HG02885 (cell line): ENCODE measurements around the gene EGR1.
"Not testable (repeated sequence)": the region's sequence is repeated elsewhere in the genome, so short reads cannot be mapped to it uniquely, and the experiment has no call there.

Experiments
- ATAC-seq: cut with Tn5 transposase; IDR thresholded peaks from one replicate; pipeline ENCODE4 v1.9.1; 2021; ENCODE audit warnings: mild to moderate bottlenecking; ENCODE audit not compliant: unreplicated experiment, poor library complexity

Gene EGR1

DNA sequence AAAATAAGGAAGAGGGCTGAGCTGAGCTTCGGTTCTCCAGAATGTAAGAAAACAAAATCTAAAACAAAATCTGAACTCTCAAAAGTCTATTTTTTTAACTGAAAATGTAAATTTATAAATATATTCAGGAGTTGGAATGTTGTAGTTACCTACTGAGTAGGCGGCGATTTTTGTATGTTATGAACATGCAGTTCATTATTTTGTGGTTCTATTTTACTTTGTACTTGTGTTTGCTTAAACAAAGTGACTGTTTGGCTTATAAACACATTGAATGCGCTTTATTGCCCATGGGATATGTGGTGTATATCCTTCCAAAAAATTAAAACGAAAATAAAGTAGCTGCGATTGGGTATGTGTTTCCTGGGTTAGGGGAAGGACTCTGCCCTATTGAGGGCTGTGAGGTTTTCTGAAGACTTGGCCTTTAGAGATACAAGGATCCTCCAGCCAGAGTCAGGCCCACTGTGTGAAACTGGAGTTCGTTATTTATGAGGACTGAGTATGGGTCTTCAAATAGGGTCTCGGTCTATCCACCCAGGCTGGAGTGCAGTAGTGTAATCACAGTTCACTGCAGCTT, 3.8 kb downstream of the EGR1 start:
- ATAC-seq: no peak

DNA sequence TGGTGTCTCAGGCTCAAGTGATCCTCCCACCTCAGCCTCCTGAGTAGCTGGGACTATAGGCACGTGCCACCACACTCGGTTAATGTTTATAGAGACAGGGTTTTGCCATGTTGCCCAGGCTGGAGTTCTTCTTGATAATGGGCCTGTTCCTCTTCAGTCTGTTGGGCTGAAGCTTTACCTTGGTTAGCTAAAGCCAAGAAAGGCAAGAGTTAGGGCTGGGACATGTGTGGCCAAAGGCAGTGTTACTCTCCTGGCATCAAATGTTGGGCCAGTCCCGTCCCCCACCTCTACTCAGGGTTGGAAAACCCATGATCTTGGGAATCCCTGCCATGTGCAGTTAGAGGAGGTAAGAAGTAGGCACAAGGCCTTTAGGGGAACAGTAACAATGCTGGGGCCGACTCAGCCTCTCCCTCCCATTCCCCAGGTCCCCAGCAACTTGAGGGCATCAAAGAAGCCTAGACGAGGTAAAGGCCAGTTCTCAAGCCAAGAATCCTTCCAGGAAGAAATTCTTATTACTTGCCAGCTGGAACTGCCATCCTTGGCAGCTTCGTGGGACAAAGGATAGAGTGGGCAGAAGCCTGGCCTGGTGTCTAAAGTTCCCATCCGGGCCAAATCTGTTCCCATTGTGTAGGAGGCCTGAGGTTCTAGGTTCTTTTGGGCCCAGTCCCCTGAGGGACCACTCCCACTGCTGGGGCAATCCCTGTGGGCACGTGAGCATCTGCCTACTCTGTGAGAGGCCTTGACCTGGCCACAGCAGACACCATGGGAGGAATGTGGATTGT, 4.5 kb downstream of the EGR1 start:
- ATAC-seq: no peak

DNA sequence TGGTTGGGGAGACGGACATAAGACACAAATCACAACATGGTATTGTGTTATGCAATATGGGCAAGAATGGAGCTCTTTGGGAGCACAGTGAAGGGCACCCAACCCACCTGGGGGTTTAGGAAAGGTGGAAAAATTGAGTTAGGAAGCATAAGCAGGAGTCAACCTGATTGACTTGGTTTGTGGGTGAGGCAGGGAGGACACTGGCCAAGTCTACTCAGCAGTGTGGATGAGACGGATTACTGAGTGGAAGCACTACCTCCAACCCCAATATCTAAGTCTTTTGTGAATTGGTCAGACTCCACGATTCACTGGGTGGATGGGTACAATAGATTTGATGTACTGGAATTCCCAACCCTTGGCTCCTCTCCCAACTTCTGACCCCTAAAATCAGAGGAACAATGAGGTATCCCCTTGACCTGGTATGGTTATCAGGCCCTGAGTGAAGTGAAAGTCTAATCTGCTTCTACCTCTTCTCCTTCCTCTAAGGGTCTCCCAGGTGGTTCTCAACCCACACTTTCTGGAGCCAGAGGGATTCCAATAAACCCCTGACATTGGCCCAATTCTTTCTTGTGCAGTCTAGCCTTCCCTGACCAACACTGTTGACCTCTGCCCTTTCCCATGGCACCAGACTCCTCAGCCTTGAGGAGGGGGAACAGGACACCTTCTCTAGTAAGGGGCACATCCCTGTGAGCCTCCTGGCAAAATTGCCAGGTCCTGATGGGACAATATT, 5.2 kb downstream of the EGR1 start:
- ATAC-seq: no peak

DNA sequence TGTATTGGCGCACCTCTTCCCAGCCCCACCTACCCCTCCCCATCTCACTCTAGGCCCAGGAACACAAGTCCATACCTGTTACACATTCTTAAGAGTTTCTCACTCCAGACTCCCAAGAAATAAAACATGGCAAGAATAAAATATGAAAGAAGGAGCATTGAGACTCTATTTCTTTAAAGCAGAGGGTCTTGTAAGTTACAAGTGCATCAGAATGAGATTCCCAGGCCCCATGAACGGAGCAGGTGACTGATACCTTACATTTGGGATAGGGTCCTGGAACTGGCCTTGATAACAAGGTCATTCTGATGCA, 5.7 kb downstream of the EGR1 start:
- ATAC-seq: no peak

DNA sequence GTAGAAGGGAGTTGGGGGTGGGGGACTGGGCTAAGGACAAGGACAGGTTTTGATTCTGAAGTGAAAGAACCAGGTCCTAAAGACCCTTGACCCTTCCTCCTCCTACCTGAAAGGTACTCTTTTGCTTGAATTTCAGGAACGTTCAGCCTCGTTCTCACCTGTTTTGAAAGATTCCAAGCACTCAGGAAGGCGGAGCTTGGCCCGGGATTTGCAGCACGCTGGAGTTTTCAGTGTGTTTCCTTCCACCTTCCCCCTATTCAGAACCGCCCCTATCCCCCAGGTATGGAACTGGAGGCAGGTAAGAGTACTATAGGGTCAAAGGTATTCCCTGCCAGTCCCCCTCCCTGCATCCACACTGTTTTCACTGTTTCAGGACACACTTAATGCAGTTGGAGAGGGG, 7.1 kb downstream of the EGR1 start:
- ATAC-seq: no peak

DNA sequence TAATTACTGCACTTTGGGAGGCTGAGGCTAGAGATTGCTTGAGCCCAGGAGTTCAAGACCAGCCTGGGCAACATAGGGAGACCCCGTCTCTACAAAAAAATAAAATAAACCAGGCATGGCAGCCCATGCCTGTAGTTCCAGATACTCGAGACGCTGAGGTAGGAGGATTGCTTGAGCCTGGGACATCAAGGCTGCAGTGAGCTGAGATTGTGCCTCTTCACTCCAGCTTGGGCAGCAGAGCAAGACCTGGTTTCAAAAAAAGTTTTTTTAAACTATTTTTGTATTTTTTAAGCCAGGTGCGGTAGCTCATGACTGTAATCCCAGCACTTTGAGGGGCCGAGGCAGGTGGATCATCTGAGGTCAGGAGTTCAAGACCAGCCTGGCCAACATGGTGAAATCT, 7.9 kb downstream of the EGR1 start:
- not testable (repeated sequence) for ATAC-seq

DNA sequence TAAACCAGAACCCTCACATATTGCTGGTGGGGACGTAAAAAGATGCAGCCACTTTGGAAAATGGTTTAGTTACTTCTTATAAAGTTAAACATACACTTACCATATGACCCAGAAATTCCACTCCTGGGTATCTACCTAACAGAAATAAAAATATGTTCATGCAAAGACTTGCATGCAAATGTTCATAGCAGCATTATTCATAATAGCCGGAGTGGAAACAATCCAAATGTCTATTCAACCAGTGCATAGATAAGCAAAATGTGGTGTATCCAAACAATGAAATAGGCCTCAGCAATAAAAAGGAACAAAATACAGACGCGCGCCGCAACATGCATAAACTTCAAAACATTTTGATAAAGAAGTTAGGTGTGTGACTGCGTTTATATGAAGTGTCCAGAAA, 11.6 kb downstream of the EGR1 start:
- no peak for ATAC-seq

DNA sequence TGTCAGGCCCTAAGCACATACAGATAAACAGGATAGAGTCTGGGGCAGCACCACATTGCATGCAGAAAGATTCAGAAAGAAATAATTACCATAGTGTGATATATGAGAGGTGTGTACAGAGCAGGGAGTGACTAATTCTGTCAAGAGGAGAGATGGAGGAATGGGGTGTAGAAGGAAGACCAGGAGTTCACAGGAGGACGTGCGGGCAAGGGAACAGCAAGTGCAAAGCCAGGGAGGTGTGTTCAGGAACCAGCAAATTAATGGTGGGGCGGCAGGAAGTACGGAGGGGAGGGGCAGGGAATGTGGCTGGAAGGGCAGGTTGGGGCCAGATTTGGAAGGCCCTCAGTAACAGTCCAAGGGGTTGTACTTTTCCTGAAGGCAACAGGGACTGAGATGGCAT, 17.4 kb downstream of the EGR1 start:
- ATAC-seq: no peak

DNA sequence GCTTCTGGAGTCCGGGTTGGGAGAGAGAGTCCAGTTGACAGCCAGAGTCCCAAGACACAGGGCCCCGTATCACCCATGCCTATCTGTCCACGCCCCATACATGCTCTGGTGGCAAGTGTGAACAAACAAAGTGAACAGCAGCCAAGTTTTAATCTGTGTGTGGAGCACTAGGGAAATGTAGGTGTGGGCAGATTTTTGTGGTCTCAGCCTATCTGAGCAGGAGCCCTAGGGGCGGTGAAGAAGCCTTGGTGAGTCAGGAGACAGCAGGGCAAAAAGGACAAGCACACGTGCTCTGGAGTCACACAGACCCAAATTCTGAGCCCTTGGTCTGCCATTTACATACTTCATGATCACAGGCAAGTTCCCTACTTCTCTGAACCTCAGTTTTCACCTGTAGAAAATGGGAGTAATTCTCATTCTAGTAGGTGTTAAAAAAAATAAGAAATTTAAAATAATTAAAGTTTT, 23.2 kb downstream of the EGR1 start:
- ATAC-seq: no peak

DNA sequence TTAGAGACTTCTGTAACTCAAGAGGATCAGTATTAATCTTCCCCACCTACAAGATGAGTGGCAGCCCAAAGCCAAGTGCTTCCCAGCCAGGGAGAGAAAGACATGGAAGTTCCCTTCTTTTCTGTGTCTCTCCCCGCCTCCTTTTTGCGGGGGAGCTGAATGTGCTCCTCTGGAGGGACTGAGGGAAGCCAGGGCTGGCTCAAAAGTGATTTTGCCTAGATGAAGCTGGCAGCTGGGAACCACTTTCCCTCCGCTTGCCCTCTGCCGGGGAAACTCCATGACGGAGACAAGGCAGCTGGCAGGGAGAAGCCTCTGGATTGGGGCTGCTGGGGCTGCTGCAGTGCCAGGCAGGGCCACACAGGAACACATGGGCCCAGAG, 24.4 kb downstream of the EGR1 start:
- no peak for ATAC-seq

DNA sequence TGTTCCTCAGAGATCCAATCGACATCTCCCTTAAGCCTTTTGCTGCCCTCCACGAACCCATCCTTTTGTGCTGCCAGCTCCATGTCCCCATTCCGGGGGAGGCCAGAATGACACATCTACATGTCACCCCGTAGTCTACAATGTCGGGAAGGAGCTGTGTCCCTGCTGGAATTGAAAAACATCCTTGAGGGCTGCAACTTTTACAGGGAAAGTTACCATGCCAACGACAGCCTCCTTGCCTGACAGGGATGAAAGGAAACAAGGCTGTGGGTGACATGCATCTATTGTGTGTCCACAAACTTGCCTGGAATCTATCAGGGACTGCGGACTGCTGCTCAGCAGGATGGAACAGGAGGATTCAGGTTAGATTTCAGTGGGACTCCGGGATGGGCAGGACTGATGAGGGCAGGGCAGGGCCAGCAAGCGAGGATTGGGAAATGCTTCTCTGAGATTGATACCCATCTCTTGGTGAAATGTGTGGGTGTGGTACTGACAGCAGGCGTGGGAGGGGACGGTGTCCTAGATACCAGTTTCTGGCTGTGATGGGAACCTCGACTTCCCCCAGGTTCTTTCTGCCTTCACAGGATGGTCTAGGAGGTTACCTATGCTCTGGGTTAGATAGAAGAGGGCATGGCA, 25.5 kb downstream of the EGR1 start:
- no peak for ATAC-seq

DNA sequence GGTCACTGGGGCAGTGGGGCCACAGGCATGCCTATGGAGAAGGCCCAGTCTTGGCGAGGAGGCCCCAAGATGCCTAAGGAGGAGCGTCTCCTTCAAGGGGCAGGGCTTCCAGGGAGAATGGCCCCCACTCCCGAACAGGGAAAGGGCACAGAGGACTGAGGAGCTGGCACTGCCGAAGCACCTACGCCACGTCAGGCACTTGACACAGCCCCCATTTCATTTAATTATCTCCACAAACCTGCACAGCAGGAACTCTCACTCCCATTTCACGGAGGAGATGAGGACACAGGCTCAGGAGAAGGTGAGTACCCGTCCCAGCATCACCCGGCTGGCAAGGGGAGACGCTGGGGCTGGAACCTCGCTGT, 26.0 kb downstream of the EGR1 start:
- ATAC-seq: no peak

DNA sequence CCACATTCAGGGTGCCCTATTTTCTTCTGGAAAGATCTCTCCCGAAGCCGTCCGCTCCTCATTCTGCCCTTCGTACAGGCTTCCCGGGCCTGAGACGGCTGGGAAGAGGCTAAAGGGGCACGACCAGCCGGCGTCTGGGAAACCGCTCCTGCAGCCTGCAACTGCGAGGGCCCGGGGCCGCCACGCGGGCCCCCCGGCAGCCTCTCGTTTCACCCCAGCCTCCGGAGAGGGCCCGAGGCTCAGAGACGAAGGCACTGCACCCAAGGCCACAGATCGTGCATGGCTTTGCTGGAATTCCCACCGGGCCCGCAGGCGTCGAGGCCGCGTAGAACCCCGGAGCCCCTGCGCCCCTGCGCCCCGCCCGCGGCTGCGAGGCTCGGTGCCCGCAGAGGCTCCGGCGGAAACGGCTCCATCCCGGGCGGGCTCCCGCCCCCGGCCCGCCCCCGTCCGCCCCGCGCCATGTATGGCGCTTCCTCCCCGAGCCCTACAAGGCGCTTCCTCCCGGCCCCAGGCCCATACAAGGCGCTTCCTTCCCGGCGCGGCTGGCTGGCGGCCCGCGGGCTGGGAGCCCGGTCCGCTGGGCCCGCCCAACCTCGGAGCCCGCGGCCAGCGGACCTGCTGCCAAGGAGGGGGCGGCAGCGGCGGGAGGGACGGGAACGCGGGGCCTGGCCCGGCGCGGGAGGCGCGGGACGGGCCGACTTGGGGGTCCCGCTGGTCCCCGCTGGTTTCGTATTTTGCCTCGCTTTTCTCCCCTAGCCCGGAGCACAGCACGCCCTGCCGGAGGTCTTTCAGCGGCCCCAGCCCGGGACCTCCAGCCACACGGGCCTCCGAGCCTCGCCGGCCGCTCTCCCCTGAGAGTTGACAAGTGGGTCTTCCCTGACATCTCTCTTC, 26.6 kb downstream of the EGR1 start:
- ATAC-seq: peak; percentile 99

DNA sequence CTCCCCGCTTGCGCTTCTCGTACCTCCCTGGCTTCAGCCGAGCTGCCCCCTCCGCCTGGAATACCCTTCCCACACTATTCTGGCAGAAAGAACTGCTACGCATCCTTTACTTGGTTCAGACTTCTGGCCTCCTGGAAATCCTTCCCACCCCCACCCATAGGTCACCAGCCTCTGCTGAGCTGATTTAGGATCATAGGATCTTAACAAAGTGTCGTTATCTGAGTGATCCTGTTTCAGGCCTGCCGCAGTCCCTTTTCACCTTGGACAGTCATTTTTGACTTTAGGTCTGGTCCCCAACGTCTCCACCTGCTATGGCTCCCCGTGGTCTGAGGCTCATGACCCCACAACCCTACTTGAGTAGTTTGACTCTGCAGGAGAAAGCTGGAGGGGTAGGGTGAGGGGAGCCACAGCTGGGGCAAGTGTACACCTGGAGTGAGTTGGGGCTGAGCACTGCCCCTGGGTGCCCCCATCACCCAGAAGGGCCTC, 27.3 kb downstream of the EGR1 start:
- no peak for ATAC-seq

DNA sequence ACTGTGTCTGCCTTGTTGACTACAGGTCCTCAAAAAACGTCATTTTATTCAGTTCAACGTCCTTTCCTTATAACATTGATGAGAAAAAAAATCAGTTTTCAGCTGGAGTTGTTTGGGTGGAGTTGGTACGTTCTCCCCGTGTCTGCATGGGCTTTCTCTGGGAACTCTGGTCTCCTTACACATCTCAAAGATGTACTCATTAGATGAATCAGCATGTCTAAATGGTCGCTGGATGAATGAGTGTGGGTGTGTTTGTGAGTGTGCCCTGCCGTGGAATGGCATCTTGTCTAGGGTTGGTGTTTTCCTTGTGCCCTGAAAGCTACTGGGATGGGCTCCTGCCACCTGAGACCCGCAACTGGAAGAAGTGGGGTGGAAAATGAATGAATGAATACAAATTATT, 30.1 kb downstream of the EGR1 start:
- ATAC-seq: no peak

DNA sequence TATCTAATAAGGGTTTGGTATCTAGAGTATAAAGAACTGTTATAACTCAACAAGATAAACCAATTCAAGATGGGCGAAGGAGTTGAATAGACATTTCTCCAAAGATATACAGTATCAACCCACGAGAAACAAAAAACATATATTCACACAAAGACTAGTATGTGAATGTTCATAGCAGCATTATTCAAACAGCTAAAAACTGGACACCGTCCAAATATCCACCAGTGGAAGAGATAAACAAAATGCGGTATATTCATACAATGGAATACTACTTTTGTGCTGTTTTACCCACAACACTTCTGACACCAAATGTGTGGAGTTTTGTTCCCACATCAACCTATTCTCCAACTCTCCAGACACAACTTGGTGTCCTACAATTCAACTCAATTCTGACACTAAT, 33.1 kb downstream of the EGR1 start:
- ATAC-seq: no peak

DNA sequence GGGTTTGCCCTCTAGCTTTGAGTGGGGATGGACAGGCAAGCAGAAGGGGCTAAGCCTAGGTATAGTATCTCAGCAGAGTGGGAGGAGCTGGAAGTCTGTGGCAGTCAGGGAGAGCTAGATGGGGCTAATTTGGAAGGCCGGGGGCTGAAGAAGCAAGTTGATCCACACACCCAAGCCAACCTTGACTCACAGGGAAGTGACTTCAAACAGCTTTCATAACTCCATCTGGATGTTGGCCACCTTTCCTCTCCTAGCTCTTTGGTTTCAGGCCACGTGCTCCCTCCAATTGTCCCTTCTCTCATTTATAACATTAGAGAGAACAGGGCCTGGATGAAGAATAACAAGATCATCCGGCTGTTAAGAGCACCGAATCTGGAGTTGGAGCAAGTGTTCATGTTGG, 36.8 kb downstream of the EGR1 start:
- ATAC-seq: no peak

DNA sequence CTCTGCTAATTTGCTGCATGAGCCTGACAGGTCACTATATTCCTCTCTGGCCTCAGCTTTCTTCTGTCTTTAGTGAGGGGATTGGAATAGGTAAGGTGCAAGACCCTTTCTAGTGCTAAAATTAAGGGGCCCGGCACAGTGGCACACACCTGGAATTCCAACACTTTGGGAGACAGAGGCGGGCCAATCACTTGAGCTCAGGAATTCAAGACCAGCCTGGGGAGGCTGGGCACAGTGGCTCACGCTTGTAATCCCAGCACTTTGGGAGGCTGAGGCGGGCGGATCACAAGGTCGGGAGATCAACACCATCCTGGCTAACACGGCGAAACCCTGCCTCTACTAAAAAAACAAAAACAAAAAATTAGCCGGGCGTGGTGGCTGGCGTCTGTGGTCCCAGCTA, 37.2 kb downstream of the EGR1 start:
- no peak for ATAC-seq

DNA sequence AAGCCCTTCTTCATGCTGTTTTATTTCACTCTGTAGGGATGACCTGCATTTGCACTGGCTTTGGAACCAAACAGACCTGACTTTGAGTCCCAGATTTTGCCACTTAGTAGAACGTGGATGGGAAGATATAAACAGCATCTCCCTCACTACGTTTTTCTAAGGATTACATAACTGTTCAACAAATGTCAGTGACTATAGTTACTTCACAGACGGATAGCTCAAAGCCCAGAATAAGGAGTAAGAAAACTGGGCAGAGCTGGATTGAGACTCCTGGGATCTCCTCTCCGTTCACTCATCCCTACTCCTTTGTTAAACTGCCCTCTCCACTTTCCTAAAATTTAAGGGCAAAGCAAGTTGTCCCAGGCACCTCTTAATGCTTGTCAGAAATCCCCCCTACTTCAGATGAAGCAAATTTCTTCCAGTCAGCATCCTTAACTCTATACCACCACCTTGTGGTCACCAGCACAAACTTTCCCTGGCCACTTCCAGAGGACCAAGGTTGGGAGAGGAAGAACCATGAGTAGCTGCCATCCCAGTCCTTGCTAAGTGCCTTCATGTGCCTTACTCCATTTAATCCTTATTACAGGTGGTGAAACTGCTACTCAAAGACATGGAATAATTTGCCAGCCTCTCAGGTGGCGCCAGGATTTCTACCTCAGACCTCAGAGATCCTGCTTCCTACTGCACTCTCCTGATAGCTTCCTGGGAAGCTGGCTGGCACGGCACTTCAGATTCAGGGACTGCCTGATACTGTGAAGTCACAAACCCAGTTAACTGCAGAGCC, 38.4 kb downstream of the EGR1 start:
- no peak for ATAC-seq

DNA sequence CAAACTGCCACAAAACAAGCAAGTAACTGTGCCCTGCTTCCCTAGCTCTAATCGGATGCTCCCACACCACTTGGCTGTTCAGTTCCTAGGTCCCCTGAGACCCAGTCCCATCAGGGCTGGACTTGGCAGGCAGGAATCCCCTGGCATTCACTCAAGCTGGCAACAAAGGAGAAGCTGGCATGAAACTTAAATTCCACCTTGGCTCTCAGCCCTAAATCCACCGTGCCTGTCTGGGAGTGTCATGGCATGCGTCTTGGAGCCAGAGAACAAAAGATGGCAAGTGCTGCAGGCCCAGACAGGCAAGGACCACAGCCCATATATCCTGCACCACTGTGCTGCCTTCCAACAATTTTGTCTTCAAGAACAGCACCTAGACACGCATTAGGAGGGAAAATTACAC, 39.5 kb downstream of the EGR1 start:
- no peak for ATAC-seq
